Thyroid gland (tissue), 4 donors: ENCODE measurements around the gene ZNF606. TPM values are rescaled to one million over a fixed set of nuclear protein-coding genes. Genes with fewer than 3 reads are reported as not detected.

Source experiments
- DNase-seq, 2 donors: peaks; one replicate each; pipeline ENCODE4 v3.0.0-alpha.2; 2019
- H3K27ac ChIP-seq, 3 donors: fragments of 200-600 bp; sonication (generic); 1 replicate in 2 of 3; 2 replicates in 1 of 3; pipeline ENCODE4 v1.5.1; 2016 to 2019; ENCODE audit warnings: mild to moderate bottlenecking in 1 of 3, moderate library complexity in 1 of 3
- H3K27me3 ChIP-seq: fragments of 200-600 bp; sonication (generic); one replicate; pipeline ENCODE4 v1.5.1; 2019
- H3K36me3 ChIP-seq, 2 donors: fragments of 200-600 bp; sonication (generic); one replicate each; pipeline ENCODE4 v1.5.1; 2016 to 2019
- H3K4me1 ChIP-seq, 2 donors: fragments of 200-600 bp; sonication (generic); one replicate each; pipeline ENCODE4 v1.5.1; 2017 to 2019
- H3K4me3 ChIP-seq, 3 donors: fragments of 200-600 bp; sonication (generic); replicated peaks in 1 of 3; 1 replicate in 2 of 3; 2 replicates in 1 of 3; pipeline ENCODE4 v1.5.1; 2016; ENCODE audit warnings: mild to moderate bottlenecking in 1 of 3
- H3K9me3 ChIP-seq: fragments of 200-600 bp; sonication (generic); one replicate; pipeline ENCODE4 v1.5.1; 2017
- POLR2A ChIP-seq, 2 donors: fragments of 450-650 bp; IDR thresholded peaks; one replicate each; pipeline ENCODE4 v1.6.1; 2017; ENCODE audit warnings: antibody characterized with exemption in 2 of 2, mild to moderate bottlenecking in 2 of 2, moderate library complexity in 1 of 2
- WGBS, 2 donors: methylation state at CpG; one replicate each; pipeline ENCODE4 v1.1.5; 2017; 5-methylcytosine and 5-hydroxymethylcytosine counted together
- intact Hi-C: fragments of 100-400 bp; cut with DNase I; formaldehyde crosslinking; loops from one replicate; pipeline ENCODE4 v1.15.1; 2023
- total RNA-seq, 4 donors: library from RNA; depleted of rRNA; stranded (reverse); fragments of >200 nt; gene quantifications; one replicate each; pipeline ENCODE4 v1.2.3, GENCODE V29; 2016
- TF ChIP-seq, protein P1 (sequence below), 6 experiments: fragments of 200-600 bp in 3 of 6; fragments of 450-650 bp in 3 of 6; sonication (generic) in 3 of 6; IDR thresholded peaks; one replicate each; pipeline ENCODE4 v1.5.1; 2016 to 2019; ENCODE audit warnings: antibody characterized with exemption in 6 of 6, mild to moderate bottlenecking in 2 of 6, inconsistent platforms in 1 of 6, moderate library complexity in 1 of 6

ZNF606 gene
- total RNA-seq, 4 donors from 2014 or later, result 30.2 to 60.4 (median 38.6) TPM

DNA sequence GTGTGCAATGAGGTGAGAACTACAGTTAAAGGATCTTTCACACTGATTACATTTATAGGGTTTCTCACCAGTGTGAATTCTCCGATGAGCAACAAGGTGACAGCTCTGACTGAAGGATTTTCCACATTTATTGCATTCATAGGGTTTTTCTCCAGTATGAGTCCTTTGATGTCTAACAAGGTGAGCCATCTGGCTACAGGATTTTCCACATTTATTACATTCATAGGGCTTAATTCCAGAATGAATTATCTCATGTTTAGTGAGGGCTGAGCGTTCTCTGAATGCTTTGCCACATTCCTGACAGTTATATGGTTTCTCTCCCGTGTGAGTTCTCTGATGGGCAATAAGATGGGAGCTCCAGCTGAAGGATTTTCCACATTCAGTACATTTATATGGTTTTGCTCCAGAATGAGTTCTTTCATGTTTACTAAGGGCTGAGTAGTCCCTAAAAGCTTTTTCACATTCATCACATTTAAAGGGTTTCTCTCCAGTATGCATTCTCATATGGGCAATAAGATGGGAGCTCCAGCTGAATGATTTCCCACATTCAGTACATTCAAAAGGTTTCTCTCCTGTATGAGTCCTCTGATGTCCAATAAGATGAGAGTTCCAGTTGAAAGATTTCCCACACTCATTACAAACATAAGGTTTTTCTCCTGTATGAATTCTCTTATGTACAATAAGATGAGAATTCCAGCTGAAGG lies 23.9 kb downstream of the ZNF606 start:
- H3K4me1 ChIP-seq, result no peaks in the 10 kb centered on the region
- H3K36me3 ChIP-seq, result peaks cover 56 to 61% of the 10 kb centered on the region in 2 donors
- H3K4me3 ChIP-seq, result no peak overlapping the region
- H3K9me3 ChIP-seq, result peaks cover 26% of the 10 kb centered on the region
- intact Hi-C loops, result loop anchor here (10.0 kb wide), 1 partner anchor 504 kb away; the partner anchor contains the start of gene ZNF772
- no peaks in the 10 kb centered on the region for H3K27me3 ChIP-seq
- no peak for DNase-seq
- WGBS, 2 donors, result 97 to 98% methylated on average over 3 of the region's 3 CpGs
- no peak overlapping the region for H3K27ac ChIP-seq
- TF ChIP-seq POLR2A (IDR thresholded peaks at IDR 0.05), result no peak
- TF ChIP-seq, protein P1, sequence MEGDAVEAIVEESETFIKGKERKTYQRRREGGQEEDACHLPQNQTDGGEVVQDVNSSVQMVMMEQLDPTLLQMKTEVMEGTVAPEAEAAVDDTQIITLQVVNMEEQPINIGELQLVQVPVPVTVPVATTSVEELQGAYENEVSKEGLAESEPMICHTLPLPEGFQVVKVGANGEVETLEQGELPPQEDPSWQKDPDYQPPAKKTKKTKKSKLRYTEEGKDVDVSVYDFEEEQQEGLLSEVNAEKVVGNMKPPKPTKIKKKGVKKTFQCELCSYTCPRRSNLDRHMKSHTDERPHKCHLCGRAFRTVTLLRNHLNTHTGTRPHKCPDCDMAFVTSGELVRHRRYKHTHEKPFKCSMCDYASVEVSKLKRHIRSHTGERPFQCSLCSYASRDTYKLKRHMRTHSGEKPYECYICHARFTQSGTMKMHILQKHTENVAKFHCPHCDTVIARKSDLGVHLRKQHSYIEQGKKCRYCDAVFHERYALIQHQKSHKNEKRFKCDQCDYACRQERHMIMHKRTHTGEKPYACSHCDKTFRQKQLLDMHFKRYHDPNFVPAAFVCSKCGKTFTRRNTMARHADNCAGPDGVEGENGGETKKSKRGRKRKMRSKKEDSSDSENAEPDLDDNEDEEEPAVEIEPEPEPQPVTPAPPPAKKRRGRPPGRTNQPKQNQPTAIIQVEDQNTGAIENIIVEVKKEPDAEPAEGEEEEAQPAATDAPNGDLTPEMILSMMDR (IDR thresholded peaks at IDR 0.05), result no peak

DNA sequence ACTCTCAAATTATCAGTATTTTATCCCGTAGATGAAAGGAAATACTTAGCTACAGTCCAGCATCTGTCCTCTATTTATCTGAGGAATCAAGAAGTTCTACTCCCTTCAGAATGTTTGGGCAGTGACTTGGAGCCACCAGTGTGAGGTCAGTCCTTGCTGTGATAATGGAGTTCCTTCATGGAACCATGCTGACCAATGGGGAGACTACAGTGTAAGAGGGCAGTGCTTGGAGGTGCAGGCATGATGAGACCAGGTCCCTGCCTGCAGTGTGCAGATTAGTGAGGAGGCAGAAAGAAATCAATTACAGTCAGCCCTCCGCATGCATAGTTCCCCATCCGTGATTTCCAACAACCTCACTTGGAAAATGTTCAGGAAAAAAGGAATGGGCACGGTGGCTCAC lies 28.2 kb downstream of the ZNF606 start, which contains the start of gene C19orf18:
C19orf18 (minus strand) TSS at position 101 of the 400 bp plus-strand sequence. CDS start 102 bp downstream, outside the sequence.
- intact Hi-C loops, result loop anchor here (10.0 kb wide), 1 partner anchor 500 kb away; the partner anchor contains the start of gene ZNF772
- no peak within 1 kb of the TSS for H3K27ac ChIP-seq
- no peaks in the 10 kb centered on the region for H3K27me3 ChIP-seq
- peaks cover 17% of the 10 kb centered on the region for H3K9me3 ChIP-seq
- no peak within 1 kb of the TSS for H3K4me3 ChIP-seq
- H3K36me3 ChIP-seq, result peaks cover 13 to 18% of the 10 kb centered on the region in 2 donors
- no peak for DNase-seq
- no peaks in the 10 kb centered on the region for H3K4me1 ChIP-seq
- TF ChIP-seq POLR2A (IDR thresholded peaks at IDR 0.05), result no peak
- TF ChIP-seq, protein P1 (IDR thresholded peaks at IDR 0.05), result no peak
- 86 to 88% methylated on average over 4 of the region's 4 CpGs for WGBS, 2 donors

DNA sequence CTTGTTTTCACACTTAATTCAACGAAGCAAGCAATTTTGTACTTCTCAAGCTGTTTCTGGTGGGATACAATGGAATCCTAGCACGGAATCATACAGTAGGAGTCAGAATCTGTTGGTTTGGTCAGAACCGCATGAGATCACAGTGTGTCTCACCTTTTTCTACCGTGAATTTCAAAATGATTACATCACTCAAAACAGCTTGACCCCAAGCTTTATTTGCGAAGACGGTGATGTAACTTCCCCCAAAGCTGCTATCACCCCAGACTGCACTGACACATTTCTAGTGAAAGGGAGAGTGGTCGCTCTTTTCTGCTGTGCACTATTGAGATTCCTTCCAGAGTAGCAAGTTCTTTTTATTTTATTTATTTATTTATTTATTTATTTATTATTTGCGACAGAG lies 37.9 kb downstream of the ZNF606 start:
- TF ChIP-seq POLR2A (IDR thresholded peaks at IDR 0.05), result no peak
- TF ChIP-seq, protein P1 (IDR thresholded peaks at IDR 0.05), result no peak

DNA sequence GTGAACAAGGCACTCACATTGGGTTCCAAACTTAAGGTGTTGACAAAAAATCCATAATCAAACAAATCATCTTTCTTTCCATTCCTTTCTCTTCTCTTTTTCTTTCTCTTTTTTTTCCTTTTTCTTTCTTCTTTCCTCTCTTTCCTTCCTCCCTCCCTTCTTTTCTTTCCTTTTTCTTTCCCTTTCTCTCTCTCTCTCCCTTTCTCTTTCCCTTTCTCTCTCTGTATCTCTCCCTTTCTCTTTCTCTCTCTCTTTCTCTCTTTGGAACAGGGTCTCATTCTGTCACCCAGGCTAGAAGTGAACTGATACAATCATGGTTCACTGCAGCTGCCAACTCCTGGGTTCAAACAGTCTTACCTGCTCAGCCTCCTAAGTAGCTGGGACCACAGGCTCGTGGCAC lies 40.8 kb downstream of the ZNF606 start:
- DNase-seq, result no peak
- Histone ChIP-seq H3K36me3 (no peaks in the 10 kb centered on the region), H3K27ac (no peak overlapping the region), H3K27me3 (no peaks in the 10 kb centered on the region), H3K4me1 (no peaks in the 10 kb centered on the region), H3K9me3 (no peaks in the 10 kb centered on the region), H3K4me3 (no peak overlapping the region)
- intact Hi-C loops, result no loop called here
- no peak for TF ChIP-seq POLR2A (IDR thresholded peaks at IDR 0.05)
- TF ChIP-seq, protein P1 (IDR thresholded peaks at IDR 0.05), result no peak
- 74 to 89% methylated on average over 1 of the region's 1 CpG for WGBS, 2 donors

More for the DNA sequence above, 37.9 kb downstream of the ZNF606 start:
- Histone ChIP-seq H3K4me3 (no peak overlapping the region), H3K27me3 (no peaks in the 10 kb centered on the region), H3K36me3 (no peaks in the 10 kb centered on the region), H3K9me3 (no peaks in the 10 kb centered on the region), H3K4me1 (no peaks in the 10 kb centered on the region), H3K27ac (no peak overlapping the region)
- DNase-seq, result no peak
- intact Hi-C loops, result no loop called here
- WGBS, 2 donors, result 84 to 94% methylated on average over 8 of the region's 8 CpGs

DNA sequence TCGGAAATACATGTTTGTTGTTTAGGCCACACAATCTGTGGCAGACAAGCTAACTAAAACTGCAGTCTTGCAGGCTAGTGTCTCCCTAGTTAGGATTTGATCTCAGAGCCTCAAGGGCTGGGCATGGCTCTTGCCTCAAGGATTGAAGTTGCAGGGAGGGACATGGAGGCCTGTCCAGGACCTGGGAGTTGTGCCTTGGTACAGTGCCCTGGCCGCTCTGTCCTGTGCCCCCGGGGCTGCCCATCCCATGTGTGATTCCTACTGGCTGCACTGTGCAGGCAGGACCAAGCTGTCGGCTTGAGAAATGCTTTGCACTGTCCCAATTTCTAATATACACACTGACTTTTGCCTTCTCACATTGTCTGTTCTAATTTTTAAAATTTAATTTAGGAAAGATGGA lies 47.6 kb downstream of the ZNF606 start:
- DNase-seq, result no peak
- no peaks in the 10 kb centered on the region for H3K36me3 ChIP-seq
- no peak overlapping the region for H3K4me3 ChIP-seq
- H3K27me3 ChIP-seq, result no peaks in the 10 kb centered on the region
- 78 to 91% methylated on average over 4 of the region's 4 CpGs for WGBS, 2 donors
- intact Hi-C loops, result no loop called here
- H3K27ac ChIP-seq, result no peak overlapping the region
- no peaks in the 10 kb centered on the region for H3K9me3 ChIP-seq
- TF ChIP-seq POLR2A (IDR thresholded peaks at IDR 0.05), result no peak
- TF ChIP-seq, protein P1 (IDR thresholded peaks at IDR 0.05), result no peak
- no peaks in the 10 kb centered on the region for H3K4me1 ChIP-seq
